Heart right ventricle (tissue), 16 donors: ENCODE data around the gene MFAP4. TPM values are rescaled to one million over a fixed set of nuclear protein-coding genes. Genes with fewer than 3 reads are reported as not detected.

ENCODE experiments used
- ATAC-seq, 8 donors: fragments of 200-7000 bp; cut with Tn5 transposase; one replicate each; pipeline ENCODE4 v1.9.1; 2020; ENCODE audit warnings: mild to moderate bottlenecking in 8 of 8, moderate library complexity in 8 of 8, moderate number of reproducible peaks in 1 of 8
- DNase-seq, 2 donors: peaks; one replicate each; pipeline ENCODE4 v3.0.0-alpha.2; 2020
- H3K27ac ChIP-seq, 10 donors: fragments of 200-600 bp; sonication (generic) in 2 of 10; one replicate each; pipeline versions ENCODE4 v1.5.0 to v1.8.0; 2020 to 2022; ENCODE audit warnings: mild to moderate bottlenecking in 3 of 10
- H3K27me3 ChIP-seq, 7 donors: fragments of 200-600 bp; one replicate each; pipeline ENCODE4 v1.8.0; 2021 to 2022; ENCODE audit warnings: mild to moderate bottlenecking in 2 of 7
- H3K36me3 ChIP-seq, 9 donors: fragments of 200-600 bp; sonication (generic) in 1 of 9; one replicate each; pipeline versions ENCODE4 v1.5.0 to v1.8.0; 2020 to 2022; ENCODE audit warnings: mild to moderate bottlenecking in 2 of 9
- H3K4me1 ChIP-seq, 9 donors: fragments of 200-600 bp; sonication (generic) in 1 of 9; one replicate each; pipeline versions ENCODE4 v1.5.0 to v1.8.0; 2020 to 2022; ENCODE audit warnings: mild to moderate bottlenecking in 4 of 9
- H3K4me3 ChIP-seq, 10 donors: fragments of 200-600 bp; sonication (generic) in 2 of 10; one replicate each; pipeline versions ENCODE4 v1.5.0 to v1.8.0; 2020 to 2022; ENCODE audit warnings: mild to moderate bottlenecking in 7 of 10, moderate library complexity in 2 of 10
- H3K9me3 ChIP-seq, 11 donors: fragments of 200-600 bp in 10 of 11; sonication (generic) in 2 of 11; one replicate each; pipeline versions ENCODE4 v1.5.0 to v1.8.0; 2013 to 2022; ENCODE audit warnings: mild to moderate bottlenecking in 2 of 11, control low read depth in 1 of 11, moderate library complexity in 1 of 11
- CTCF ChIP-seq, 9 donors: fragments of 200-600 bp; sonication (generic) in 2 of 9; IDR thresholded peaks; one replicate each; pipeline versions ENCODE4 v1.5.0 to v1.8.0; 2021 to 2022; ENCODE audit warnings: antibody characterized with exemption in 9 of 9, mild to moderate bottlenecking in 5 of 9, moderate library complexity in 1 of 9
- WGBS, 2 donors: extraction: QIAGEN DNeasy Blood & Tissue Kit; methylation state at CpG; one replicate each; pipeline ENCODE4 v1.1.7; 2013; ENCODE audit warnings: inconsistent platforms in 1 of 2; 5-methylcytosine and 5-hydroxymethylcytosine counted together
- intact Hi-C, 10 donors: fragments of 100-400 bp; cut with DNase I; formaldehyde crosslinking; loops; one replicate each; pipeline versions ENCODE4 v1.11.1 to v1.14.2; 2022
- polyA plus RNA-seq, 2 donors: library from polyadenylated mRNA; stranded (reverse); fragments of 200-250 nt; gene quantifications; one replicate each; pipeline ENCODE4 v1.2.3, GENCODE V29; 2013
- total RNA-seq, 10 donors: library from RNA; stranded (reverse); fragmentation: NEBNext Ultra II Directional in 3 of 10; extraction: Animal tissue kit (Norgen Biotek cat#: 25700) in 3 of 10; gene quantifications; one replicate each; pipeline versions ENCODE4 v1.2.1 to v1.2.4, GENCODE V29; 2021 to 2023
- donor health status: Arrhythmogenic right ventricular cardiomyopathy.
- donor health status: ischemic (EF 13 %, LVEDD 7.1; RV severe dilation, severe dysfunction).
- donor health status: healthy with polysubstance abuse.
- donor health status: DM: no; HTN: yes; CAD: no.
- donor health status: DM: no; HTN: no; CAD: no.
- donor health status: ischemic (EF 25% LVEDD 6.9; RV normal size, moderate dysfunction).
- donor health status: ischemic (EF 25% LVEDD 5.7; RV mildly dilated, moderate dysfunction).
- donor health status: healthy.
- donor health status: DM: yes; HTN: yes; CAD: no.
- donor health status: Ischemic cardiomyopathy.
- donor health status: ischemic (EF 35%, LVEDD 5.7; RV mildly dilated, moderate dysfunction).
- donor health status: nonischemic (EF 11% LVEDD 7.7; RV severe dilation, severe dysfunction).
- donor health status: DM: yes; HTN: yes; CAD: no.
- donor health status: PGD.
- donor health status: ischemic (EF 29% LVEDD 5.4; RV normal size, mild dysfunction).
- donor health status: nonischemic (EF 23%, LVEDD 6.1; RV moderate dilation, normal function).

MFAP4 gene
- total and polyA plus RNA-seq, 12 donors, result 15.4 to 101 (median 41.6) TPM

GRCh38 chr17:19378416-19379360 is 8.3 kb downstream of the MFAP4 start, which contains the start of gene MAPK7:
Gene MAPK7, plus strand, starts transcription at chr17:19378498. Its CDS starts 403 bp downstream, at chr17:19378901.
- Histone ChIP-seq H3K36me3 (peaks cover 0 to 52% (median 25%) of the 10 kb centered on the region in 9 donors), H3K4me1 (peaks cover 3 to 40% (median 22%) of the 10 kb centered on the region in 9 donors), H3K9me3 (no peaks in the 10 kb centered on the region), H3K27me3 (no peaks in the 10 kb centered on the region), H3K27ac (peak within 1 kb of the TSS; percentile 80 to 98 (median 94)), H3K4me3 (peak within 1 kb of the TSS; percentile 61 to 96 (median 88))
- DNase-seq (peak in 1 of 2 donors; percentile 30), ATAC-seq (peak in 6 of 8 donors; percentile 1 to 28 (median 4))
- intact Hi-C loops, result loop anchor here in 2 of 10 donors (5.0 kb wide), 1 partner anchor 69 kb away; no protein-coding TSS in a partner anchor
- TF ChIP-seq CTCF (IDR thresholded peaks at IDR 0.05), result no peak
- 4 to 5% methylated on average over 52 to 69 of the region's 69 CpGs for WGBS, 2 donors

- 0% methylated on average over 67 of the region's 67 CpGs for WGBS, 2 donors
- peak overlapping the region; percentile 61 to 96 (median 88) for H3K4me3 ChIP-seq
- peak in 5 of 9 donors; percentile 15 to 31 (median 17) for TF ChIP-seq CTCF (IDR thresholded peaks at IDR 0.05)
- H3K4me1 ChIP-seq, result peaks cover 3 to 34% (median 22%) of the 10 kb centered on the region in 9 donors
- H3K27me3 ChIP-seq, result no peaks in the 10 kb centered on the region
- intact Hi-C loops, result loop anchor here in 2 of 10 donors (2.0 to 5.0 kb wide), 2 partner anchors 19 to 69 kb away; no protein-coding TSS in a partner anchor
- H3K27ac ChIP-seq, result peak overlapping the region; percentile 80 to 98 (median 94)
- no peaks in the 10 kb centered on the region for H3K9me3 ChIP-seq
- DNase-seq, result peak; percentile 98 to 99
- peak; percentile 95 to 98 (median 96) for ATAC-seq
- H3K36me3 ChIP-seq, result peaks cover 0 to 44% (median 25%) of the 10 kb centered on the region in 9 donors
These were observed 9.2 kb downstream of the MFAP4 start for GRCh38 chr17:19377602-19378415.

- Histone ChIP-seq H3K36me3 (peaks cover 0 to 34% (median 19%) of the 10 kb centered on the region in 9 donors), H3K4me1 (peaks cover 3 to 37% (median 21%) of the 10 kb centered on the region in 9 donors), H3K9me3 (no peaks in the 10 kb centered on the region), H3K4me3 (peak overlapping the region; percentile 47 to 96 (median 88)), H3K27me3 (no peaks in the 10 kb centered on the region), H3K27ac (peak overlapping the region; percentile 80 to 98 (median 94))
- DNase-seq (no peak), ATAC-seq (no peak)
- TF ChIP-seq CTCF (IDR thresholded peaks at IDR 0.05), result no peak
- WGBS, 2 donors, result 26 to 54% methylated on average over 2 of the region's 2 CpGs
- intact Hi-C loops, result loop anchor here in 2 of 10 donors (2.0 to 5.0 kb wide), 2 partner anchors 20 to 70 kb away; no protein-coding TSS in a partner anchor
These were observed 10.2 kb downstream of the MFAP4 start for GRCh38 chr17:19376811-19377210.
